HT-29 (cell line): ENCODE measurements around the gene HPS5. TPM values are rescaled to one million over a fixed set of nuclear protein-coding genes. Genes with fewer than 3 reads are reported as not detected.
"Not testable (repeated sequence)": the region's sequence is repeated elsewhere in the genome, so short reads cannot be mapped to it uniquely, and the experiment has no call there.

Source experiments
- DNase-seq: peaks from one replicate; pipeline ENCODE4 v3.0.0-alpha.2; 2015; ENCODE audit warnings: low spot score
- total RNA-seq: library from RNA; depleted of rRNA; stranded (reverse); fragments of >200 nt; shearing (Covaris generic); gene quantifications from 2 replicates; pipeline ENCODE4 v1.2.3, GENCODE V29; 2014; rRNA removed

Gene HPS5
- 8.6 and 10.3 TPM in 2 replicates for total RNA-seq

GRCh38 chr11:18321969-18322711 is at the start of gene HPS5, which contains the start of gene GTF2H1:
Gene HPS5 (minus strand): TSS chr11:18322140. CDS start chr11:18317858, 4,282 bp downstream.
Gene GTF2H1 (plus strand): TSS chr11:18322567. CDS start chr11:18333075, 10,508 bp downstream.
- DNase-seq = peak; percentile 100

- no peak for DNase-seq
Observed at GRCh38 chr11:18371279-18371678, 49.3 kb upstream of the HPS5 start.

- no peak for DNase-seq
Observed at GRCh38 chr11:18369398-18369797, 47.5 kb upstream of the HPS5 start.

GRCh38 chr11:18368221-18368620 is 46.3 kb upstream of the HPS5 start:
- no peak for DNase-seq

- DNase-seq = no peak
Observed at GRCh38 chr11:18367431-18367830, 45.5 kb upstream of the HPS5 start.

- no peak for DNase-seq
Observed at GRCh38 chr11:18366286-18366685, 44.3 kb upstream of the HPS5 start.

- DNase-seq = no peak
Observed at GRCh38 chr11:18365741-18366140, 43.8 kb upstream of the HPS5 start.

GRCh38 chr11:18364495-18365073 is 42.6 kb upstream of the HPS5 start:
- no peak for DNase-seq

GRCh38 chr11:18361154-18361553 is 39.2 kb upstream of the HPS5 start:
- DNase-seq = no peak

- no peak for DNase-seq
Observed at GRCh38 chr11:18358646-18359045, 36.7 kb upstream of the HPS5 start.

GRCh38 chr11:18352581-18352980 is 30.6 kb upstream of the HPS5 start:
- DNase-seq = no peak

GRCh38 chr11:18347471-18348125 is 25.7 kb upstream of the HPS5 start:
- DNase-seq = no peak

- no peak for DNase-seq
Observed at GRCh38 chr11:18332891-18333290, 11.0 kb upstream of the HPS5 start.

- DNase-seq = no peak
Observed at GRCh38 chr11:18332302-18332701, 10.4 kb upstream of the HPS5 start.

- DNase-seq = no peak
Observed at GRCh38 chr11:18330921-18331320, 9.0 kb upstream of the HPS5 start.

- peak; percentile 67 for DNase-seq
Observed at GRCh38 chr11:18329196-18329870, 7.4 kb upstream of the HPS5 start.

- DNase-seq = no peak
Observed at GRCh38 chr11:18324381-18324780, 2.4 kb upstream of the HPS5 start.

GRCh38 chr11:18323881-18324280 is 1.9 kb upstream of the HPS5 start:
- not testable (repeated sequence) for DNase-seq

GRCh38 chr11:18322818-18323570 is 1.1 kb upstream of the HPS5 start:
- peak; percentile 57 for DNase-seq

- DNase-seq = no peak
Observed at GRCh38 chr11:18321578-18321968, 367 bp downstream of the HPS5 start.

GRCh38 chr11:18320617-18321016 is 1.3 kb downstream of the HPS5 start:
- no peak for DNase-seq
